Gastrocnemius medialis (tissue), 4 donors: Measurements from ENCODE around the gene STXBP2.

Experiments
- POLR2A ChIP-seq, 2 donors: fragments of 450-650 bp; IDR thresholded peaks; one replicate each; pipeline ENCODE4 v1.6.1; 2017; ENCODE audit warnings: antibody characterized with exemption in 2 of 2, mild to moderate bottlenecking in 2 of 2, moderate library complexity in 2 of 2
- TF ChIP-seq, protein P1 (sequence below), 5 experiments: fragments of 450-650 bp in 3 of 5; fragments of 200-600 bp in 2 of 5; sonication (generic) in 2 of 5; IDR thresholded peaks in 4 of 5; conservative IDR thresholded peaks in 1 of 5; 1 replicate in 4 of 5; 2 replicates in 1 of 5; pipeline ENCODE4 v1.5.1; 2016 to 2019; ENCODE audit warnings: antibody characterized with exemption in 5 of 5, mild to moderate bottlenecking in 3 of 5, moderate library complexity in 3 of 5

DNA sequence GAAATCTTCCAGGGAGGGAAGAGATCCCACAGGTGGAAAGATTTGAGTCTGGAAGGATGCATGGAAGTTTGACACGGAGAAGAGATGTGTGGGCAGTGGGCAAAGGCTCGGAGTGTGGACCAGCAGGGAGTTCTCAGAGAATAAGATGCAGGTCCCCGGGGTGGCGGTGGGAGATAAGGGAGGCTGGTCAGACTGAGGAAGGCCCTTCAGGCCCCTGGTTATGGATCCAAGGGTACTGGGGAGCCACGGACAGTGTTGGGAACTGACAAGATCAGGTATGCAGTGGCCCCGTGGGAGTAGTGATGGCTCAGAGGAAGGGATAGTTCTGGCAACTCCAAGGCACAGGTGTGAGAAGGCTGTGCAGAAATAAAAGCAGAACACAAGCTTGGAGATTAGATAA, 38.7 kb upstream of the STXBP2 start:
- TF ChIP-seq, protein P1, sequence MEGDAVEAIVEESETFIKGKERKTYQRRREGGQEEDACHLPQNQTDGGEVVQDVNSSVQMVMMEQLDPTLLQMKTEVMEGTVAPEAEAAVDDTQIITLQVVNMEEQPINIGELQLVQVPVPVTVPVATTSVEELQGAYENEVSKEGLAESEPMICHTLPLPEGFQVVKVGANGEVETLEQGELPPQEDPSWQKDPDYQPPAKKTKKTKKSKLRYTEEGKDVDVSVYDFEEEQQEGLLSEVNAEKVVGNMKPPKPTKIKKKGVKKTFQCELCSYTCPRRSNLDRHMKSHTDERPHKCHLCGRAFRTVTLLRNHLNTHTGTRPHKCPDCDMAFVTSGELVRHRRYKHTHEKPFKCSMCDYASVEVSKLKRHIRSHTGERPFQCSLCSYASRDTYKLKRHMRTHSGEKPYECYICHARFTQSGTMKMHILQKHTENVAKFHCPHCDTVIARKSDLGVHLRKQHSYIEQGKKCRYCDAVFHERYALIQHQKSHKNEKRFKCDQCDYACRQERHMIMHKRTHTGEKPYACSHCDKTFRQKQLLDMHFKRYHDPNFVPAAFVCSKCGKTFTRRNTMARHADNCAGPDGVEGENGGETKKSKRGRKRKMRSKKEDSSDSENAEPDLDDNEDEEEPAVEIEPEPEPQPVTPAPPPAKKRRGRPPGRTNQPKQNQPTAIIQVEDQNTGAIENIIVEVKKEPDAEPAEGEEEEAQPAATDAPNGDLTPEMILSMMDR (IDR thresholded peaks at IDR 0.05 in 4 of 5, conservative IDR thresholded peaks at IDR 0.05 in 1 of 5), result no peak
- TF ChIP-seq POLR2A (IDR thresholded peaks at IDR 0.05), result no peak
